HCT116 (cell line): ENCODE measurements around the gene ICA1. TPM values are rescaled to one million over a fixed set of nuclear protein-coding genes. Genes with fewer than 3 reads are reported as not detected.

ENCODE experiments used
- ATAC-seq: fragments of 200-7000 bp; cut with Tn5 transposase; 2 replicates; pipeline ENCODE4 v1.9.1; 2020; ENCODE audit warnings: mild to moderate bottlenecking, moderate library complexity
- BruUV-seq: library from RNA; stranded (reverse); fragments of 400-500 nt; replicated peaks from 2 replicates; lab custom pipeline; 2021; lab: Mats Ljungman, UMichigan
- CTCF ChIA-PET: fragments of 300-600 bp; sonication (Branson Sonifier 250); formaldehyde crosslinking; loops from one replicate; lab custom pipeline; 2021; ENCODE audit warnings: antibody characterized with exemption; lab: Charles Lee
- POLR2A ChIA-PET: fragments of 300-600, 350-600 bp; sonication (Branson Sonifier 250); formaldehyde crosslinking; loops from one replicate; lab custom pipeline; 2021; ENCODE audit warnings: antibody characterized with exemption; lab: Charles Lee
- RAD21 ChIA-PET, 2 experiments: fragments of 300-600 bp; sonication (Branson Sonifier 250); formaldehyde crosslinking; loops; one replicate each; lab custom pipeline; 2023; ENCODE audit warnings: low total read pairs in 2 of 2; ENCODE audit not compliant: uncharacterized antibody in 2 of 2, unreplicated experiment in 2 of 2, low non-redundant PET in 1 of 2; lab: Charles Lee
- DNase-seq: peaks from one replicate; pipeline ENCODE4 v3.0.0-alpha.2; 2010; ENCODE audit warnings: low read depth, low spot score
- H2AFZ ChIP-seq: fragments of 200-600 bp; shearing (Covaris generic), sonication (generic); 2 replicates; pipeline ENCODE4 v1.6.1; 2017; ENCODE audit warnings: low read depth, mixed run types, mixed read lengths, antibody characterized with exemption, low read length; ENCODE audit not compliant: poor library complexity, severe bottlenecking
- H3K27ac ChIP-seq: 2 replicates; pipeline ENCODE4 v1.5.1; 2012; ENCODE audit warnings: low read depth, low read length
- H3K27me3 ChIP-seq: fragments of 200-600 bp; sonication (generic); 2 replicates; pipeline ENCODE4 v1.6.1; 2016; ENCODE audit warnings: mixed run types, low read length, mixed read lengths; ENCODE audit not compliant: insufficient read depth
- H3K36me3 ChIP-seq, 2 experiments: fragments of 200-500 bp in 1 of 2; fragments of 200-600 bp in 1 of 2; sonication (Bioruptor generic) in 1 of 2; sonication (generic) in 1 of 2; 2 replicates each; pipeline versions ENCODE4 v1.5.1 to v1.6.1; 2014 to 2016; ENCODE audit warnings: low read length in 2 of 2, inconsistent platforms in 1 of 2, mixed read lengths in 1 of 2, mixed run types in 1 of 2; ENCODE audit not compliant: insufficient read depth in 2 of 2, control insufficient read depth in 1 of 2
- H3K4me1 ChIP-seq, 2 experiments: fragments of 200-600 bp in 1 of 2; sonication (generic) in 1 of 2; 2 replicates each; pipeline versions ENCODE4 v1.5.1 to v1.6.1; 2012 to 2017; ENCODE audit warnings: low read length in 2 of 2, inconsistent platforms in 1 of 2, mild to moderate bottlenecking in 1 of 2, mixed read lengths in 1 of 2, mixed run types in 1 of 2, moderate library complexity in 1 of 2; ENCODE audit not compliant: insufficient read depth in 2 of 2, control insufficient read depth in 1 of 2
- H3K4me2 ChIP-seq: fragments of 200-600 bp; sonication (generic); 2 replicates; pipeline ENCODE4 v1.6.1; 2017; ENCODE audit warnings: mixed run types, low read length, mixed read lengths
- H3K4me3 ChIP-seq, 2 experiments: fragments of 200-600 bp in 1 of 2; sonication (generic) in 1 of 2; replicated peaks in 1 of 2; 2 replicates each; pipeline ENCODE4 v1.5.1; 2011 to 2016; ENCODE audit warnings: low read length in 2 of 2, control low read depth in 1 of 2, low read depth in 1 of 2, mild to moderate bottlenecking in 1 of 2, mixed read lengths in 1 of 2, mixed run types in 1 of 2
- H3K79me2 ChIP-seq: fragments of 200-600 bp; sonication (generic); 2 replicates; pipeline ENCODE4 v1.6.1; 2017; ENCODE audit warnings: mild to moderate bottlenecking, mixed run types, low read length, moderate library complexity, mixed read lengths; ENCODE audit not compliant: insufficient read depth
- H3K9ac ChIP-seq: fragments of 200-600 bp; sonication (generic); 2 replicates; pipeline ENCODE4 v1.6.1; 2016; ENCODE audit warnings: low read length, mixed read lengths
- H3K9me2 ChIP-seq: fragments of 200-600 bp; sonication (generic), shearing (Covaris generic); 2 replicates; pipeline ENCODE4 v1.6.1; 2017; ENCODE audit warnings: mixed run types, mild to moderate bottlenecking, moderate library complexity; ENCODE audit not compliant: insufficient read depth
- H3K9me3 ChIP-seq, 2 experiments: fragments of 200-500 bp in 1 of 2; fragments of 200-600 bp in 1 of 2; sonication (Bioruptor generic) in 1 of 2; sonication (generic) in 1 of 2; 2 replicates each; pipeline ENCODE4 v1.6.1; 2014 to 2017; ENCODE audit warnings: low read length in 2 of 2, mixed read lengths in 2 of 2, inconsistent platforms in 1 of 2, low read depth in 1 of 2, mild to moderate bottlenecking in 1 of 2, mixed run types in 1 of 2, moderate library complexity in 1 of 2; ENCODE audit not compliant: control insufficient read depth in 1 of 2, insufficient read depth in 1 of 2
- H4K20me1 ChIP-seq: fragments of 200-600 bp; sonication (generic), shearing (Covaris generic); 2 replicates; pipeline ENCODE4 v1.6.1; 2017; ENCODE audit warnings: mixed run types, mild to moderate bottlenecking, moderate library complexity; ENCODE audit not compliant: insufficient read depth
- CTCF ChIP-seq, 3 experiments: fragments of 200-600 bp in 1 of 3; sonication (generic) in 1 of 3; IDR thresholded peaks in 2 of 3; conservative IDR thresholded peaks in 1 of 3; 2 replicates each; pipeline ENCODE4 v1.5.1; 2012 to 2017; ENCODE audit warnings: low read depth in 2 of 3, low read length in 2 of 3, antibody characterized with exemption in 1 of 3, borderline replicate concordance in 1 of 3, control low read depth in 1 of 3, mild to moderate bottlenecking in 1 of 3, mixed read lengths in 1 of 3, mixed run types in 1 of 3, moderate library complexity in 1 of 3; ENCODE audit not compliant: insufficient read depth in 1 of 3
- EGR1 ChIP-seq: IDR thresholded peaks from 2 replicates; pipeline ENCODE4 v1.6.1; 2012; ENCODE audit warnings: low read depth
- ELF1 ChIP-seq: IDR thresholded peaks from 2 replicates; pipeline ENCODE4 v1.6.1; 2012; ENCODE audit warnings: low read depth, borderline replicate concordance
- FOSL1 ChIP-seq: IDR thresholded peaks from 2 replicates; pipeline ENCODE4 v1.6.1; 2012; ENCODE audit warnings: low read depth
- JUND ChIP-seq: IDR thresholded peaks from 2 replicates; pipeline ENCODE4 v1.6.1; 2012
- MAX ChIP-seq: IDR thresholded peaks from 2 replicates; pipeline ENCODE4 v1.6.1; 2012
- POLR2A ChIP-seq: IDR thresholded peaks from 2 replicates; pipeline ENCODE4 v1.7.0; 2011; ENCODE audit warnings: borderline replicate concordance; ENCODE audit not compliant: insufficient read depth, insufficient read length; ENCODE audit errors: extremely low read depth
- POLR2AphosphoS5 ChIP-seq: IDR thresholded peaks from 2 replicates; pipeline ENCODE4 v1.6.1; 2011; ENCODE audit warnings: mild to moderate bottlenecking, low read depth, low read length, moderate library complexity
- SIN3A ChIP-seq: IDR thresholded peaks from 2 replicates; pipeline ENCODE4 v1.6.1; 2012; ENCODE audit warnings: low read depth
- SP1 ChIP-seq: IDR thresholded peaks from 2 replicates; pipeline ENCODE4 v1.6.1; 2012; ENCODE audit warnings: low read depth
- SRF ChIP-seq: IDR thresholded peaks from 2 replicates; pipeline ENCODE4 v1.6.1; 2012; ENCODE audit warnings: low read depth
- ZFX ChIP-seq: fragments of 450-650 bp; IDR thresholded peaks from 2 replicates; pipeline ENCODE4 v1.6.1; 2017
- ZNF274 ChIP-seq: fragments of 200-500 bp; sonication (Bioruptor generic); IDR thresholded peaks from 2 replicates; pipeline ENCODE4 v1.6.1; 2014; ENCODE audit warnings: mild to moderate bottlenecking, low read depth, low read length, inconsistent platforms
- intact Hi-C: fragments of 100-400 bp; cut with micrococcal nuclease; formaldehyde crosslinking; loops from 2 replicates; pipeline ENCODE4 v1.10.0; 2022
- total RNA-seq: library from RNA; stranded (reverse); gene quantifications from one replicate; pipeline ENCODE4 v1.2.1, GENCODE V29; 2021; ENCODE audit not compliant: unreplicated experiment

The ICA1 gene
- total RNA-seq, 1 experiment from 2014 or later, result 16.4 TPM

- no peak for ATAC-seq
These were observed 28.7 kb downstream of the ICA1 start for GRCh38 chr7:8232999-8233847.

More at GRCh38 chr7:8232999-8233847, 28.7 kb downstream of the ICA1 start:
- ChIA-PET RAD21 (no interaction called here), CTCF (no interaction called here), POLR2A (no interaction called here)
- intact Hi-C loops, result no loop called here
- Histone ChIP-seq H3K4me2 (no peak overlapping the region), H3K27me3 (no peaks in the 10 kb centered on the region), H3K9me3 (no peaks in the 10 kb centered on the region), H2AFZ (no peak overlapping the region), H3K27ac (no peak overlapping the region), H3K9ac (no peak overlapping the region), H3K36me3 (no peaks in the 10 kb centered on the region), H3K4me3 (no peak overlapping the region), H3K9me2 (no peaks in the 10 kb centered on the region), H3K79me2 (no peaks in the 10 kb centered on the region), H3K4me1 (no peaks in the 10 kb centered on the region; a peak in 1 of 4 replicates), H4K20me1 (no peaks in the 10 kb centered on the region)
- BruUV-seq, result no TSS peak
- TF ChIP-seq SRF (no peak), POLR2AphosphoS5 (no peak), EGR1 (no peak), ELF1 (no peak), ZNF274 (no peak), ZFX (no peak), SP1 (no peak), FOSL1 (no peak), POLR2A (no peak), SIN3A (no peak), CTCF (IDR thresholded peaks at IDR 0.05 in 2 of 3, conservative IDR thresholded peaks at IDR 0.05 in 1 of 3; ENCODE audit: borderline replicate concordance in 1 of 3, insufficient read depth in 1 of 3, low read depth in 2 of 3, low read length in 2 of 3) (no peak), MAX (no peak), JUND (no peak)
- DNase-seq, result no peak
